WTC11 (cell line): Measurements from ENCODE around the gene SDK2. TPM values are rescaled to one million over a fixed set of nuclear protein-coding genes. Genes with fewer than 3 reads are reported as not detected.

Source experiments
- ATAC-seq: fragments of 200-7000 bp; cut with Tn5 transposase; 2 replicates; pipeline ENCODE4 v1.10.0; 2021; ENCODE audit warnings: mild to moderate bottlenecking, moderate library complexity
- CTCF ChIA-PET: fragments of 300-600 bp; sonication (Branson Sonifier 250); formaldehyde crosslinking; loops from one replicate; lab custom pipeline; 2021; ENCODE audit warnings: antibody characterized with exemption; lab: Charles Lee
- POLR2A ChIA-PET: fragments of 350-600 bp; sonication (Branson Sonifier 250); formaldehyde crosslinking; loops from one replicate; lab custom pipeline; 2021; ENCODE audit warnings: antibody characterized with exemption; lab: Charles Lee
- DNase-seq: peaks from one replicate; pipeline ENCODE4 v3.0.0; 2021; ENCODE audit warnings: low spot score
- H3K27ac Mint-ChIP-seq: 2 replicates; pipeline ENCODE4 v1.8.0; 2021; ENCODE audit warnings: mixed read lengths
- H3K27me3 Mint-ChIP-seq: 2 replicates; pipeline ENCODE4 v1.8.0; 2021; ENCODE audit warnings: low read depth, mild to moderate bottlenecking, moderate library complexity, mixed read lengths
- H3K36me3 Mint-ChIP-seq: 2 replicates; pipeline ENCODE4 v1.8.0; 2021; ENCODE audit warnings: mixed read lengths
- H3K4me1 Mint-ChIP-seq: 2 replicates; pipeline ENCODE4 v1.8.0; 2022; ENCODE audit warnings: mixed read lengths
- H3K4me3 Mint-ChIP-seq: 2 replicates; pipeline ENCODE4 v1.8.0; 2021; ENCODE audit warnings: mild to moderate bottlenecking, moderate library complexity, mixed read lengths
- H3K9me3 Mint-ChIP-seq: 2 replicates; pipeline ENCODE4 v1.8.0; 2021; ENCODE audit warnings: mixed read lengths
- AR ChIP-seq: fragments of 250-450 bp; sonication (Bioruptor Pico); IDR thresholded peaks from 2 replicates; pipeline ENCODE4 v1.9.0; 2021; ENCODE audit warnings: mild to moderate bottlenecking
- ARID4B ChIP-seq: sonication (generic); formaldehyde crosslinking; IDR thresholded peaks from 2 replicates; pipeline ENCODE4 v1.8.0; 2023; ENCODE audit warnings: missing genetic modification reagents, mild to moderate bottlenecking, borderline replicate concordance
- ATF6 ChIP-seq: sonication (generic); formaldehyde crosslinking; IDR thresholded peaks from 2 replicates; pipeline ENCODE4 v1.8.1; 2023; ENCODE audit warnings: mild to moderate bottlenecking, missing genetic modification reagents
- CBFB ChIP-seq: sonication (generic); formaldehyde crosslinking; IDR thresholded peaks from 2 replicates; pipeline ENCODE4 v1.8.1; 2022; ENCODE audit warnings: mild to moderate bottlenecking, low read depth, missing genetic modification reagents
- ESRRA ChIP-seq: sonication (generic); formaldehyde crosslinking; IDR thresholded peaks from 2 replicates; pipeline ENCODE4 v1.8.1; 2022; ENCODE audit warnings: mild to moderate bottlenecking, missing genetic modification reagents, borderline replicate concordance
- ETV6 ChIP-seq: sonication (generic); formaldehyde crosslinking; IDR thresholded peaks from 2 replicates; pipeline ENCODE4 v1.8.1; 2022; ENCODE audit warnings: mild to moderate bottlenecking, missing genetic modification reagents
- GABPB1 ChIP-seq: sonication (generic); formaldehyde crosslinking; IDR thresholded peaks from 2 replicates; pipeline ENCODE4 v1.8.1; 2023; ENCODE audit warnings: mild to moderate bottlenecking, missing genetic modification reagents
- GTF2I ChIP-seq: fragments of 250-450 bp; sonication (Bioruptor Pico); conservative IDR thresholded peaks from 2 replicates; pipeline ENCODE4 v1.4.0; 2021; ENCODE audit warnings: mild to moderate bottlenecking
- MAX ChIP-seq: sonication (generic); formaldehyde crosslinking; IDR thresholded peaks from 2 replicates; pipeline ENCODE4 v1.8.0; 2022; ENCODE audit warnings: mild to moderate bottlenecking, missing genetic modification reagents
- MYBL2 ChIP-seq: sonication (generic); formaldehyde crosslinking; IDR thresholded peaks from 2 replicates; pipeline ENCODE4 v1.8.1; 2023; ENCODE audit warnings: mild to moderate bottlenecking, moderate library complexity, missing genetic modification reagents
- NFYB ChIP-seq: sonication (generic); formaldehyde crosslinking; conservative IDR thresholded peaks from 2 replicates; pipeline ENCODE4 v1.8.0; 2022; ENCODE audit warnings: low read depth, missing genetic modification reagents
- NR3C1 ChIP-seq: sonication (generic); formaldehyde crosslinking; conservative IDR thresholded peaks from 2 replicates; pipeline ENCODE4 v1.8.1; 2023; ENCODE audit warnings: low read depth, mild to moderate bottlenecking, missing genetic modification reagents
- OVOL2 ChIP-seq: fragments of 250-450 bp; sonication (Bioruptor Pico); IDR thresholded peaks from 2 replicates; pipeline ENCODE4 v1.9.0; 2021; ENCODE audit warnings: mild to moderate bottlenecking, borderline replicate concordance
- SMAD3 ChIP-seq: sonication (generic); formaldehyde crosslinking; IDR thresholded peaks from 2 replicates; pipeline ENCODE4 v1.8.0; 2022; ENCODE audit warnings: missing genetic modification reagents, mild to moderate bottlenecking, borderline replicate concordance
- TEAD1 ChIP-seq: sonication (generic); formaldehyde crosslinking; IDR thresholded peaks from 2 replicates; pipeline ENCODE4 v1.8.0; 2022; ENCODE audit warnings: mild to moderate bottlenecking, missing genetic modification reagents
- ZNF121 ChIP-seq: sonication (generic); formaldehyde crosslinking; IDR thresholded peaks from 2 replicates; pipeline ENCODE4 v1.8.0; 2023; ENCODE audit warnings: missing genetic modification reagents
- ZNF281 ChIP-seq: sonication (generic); formaldehyde crosslinking; IDR thresholded peaks from 2 replicates; pipeline ENCODE4 v1.8.0; 2023; ENCODE audit warnings: mild to moderate bottlenecking, missing genetic modification reagents
- ZNF532 ChIP-seq: fragments of 250-450 bp; sonication (Bioruptor Pico); IDR thresholded peaks from 2 replicates; pipeline ENCODE4 v1.9.0; 2021; ENCODE audit warnings: mild to moderate bottlenecking, borderline replicate concordance
- total RNA-seq: library from RNA; stranded (reverse); gene quantifications from 3 replicates; pipeline ENCODE4 v1.2.3, GENCODE V29; 2021

SDK2 gene
- total RNA-seq, 1 experiment from 2014 or later: 14.8 TPM

GRCh38 chr17:73584987-73585386, 59.3 kb downstream of the SDK2 start:
- H3K27ac Mint-ChIP-seq: no peak overlapping the region; the same call in 1 of the 2 replicates
- ATAC-seq (no peak), DNase-seq (no peak)
- TF ChIP-seq GTF2I (CRISPR knock-in tag): no peak
- no peak for TF ChIP-seq NFYB (CRISPR knock-in tag)
- no peak for TF ChIP-seq ARID4B
- no peak for TF ChIP-seq ETV6
- TF ChIP-seq ATF6: no peak
- no peak for TF ChIP-seq SMAD3 (CRISPR knock-in tag)
- no peak for TF ChIP-seq GABPB1 (CRISPR knock-in tag)
- no peak for TF ChIP-seq ZNF532 (CRISPR knock-in tag)
- no peak for TF ChIP-seq AR (CRISPR knock-in tag)
- no peak for TF ChIP-seq OVOL2 (CRISPR knock-in tag)
- no peak for TF ChIP-seq ZNF121 (CRISPR knock-in tag)
- no peak for TF ChIP-seq MYBL2 (CRISPR knock-in tag)
- no peak for TF ChIP-seq ZNF281 (CRISPR knock-in tag)
- no peak for TF ChIP-seq ESRRA (CRISPR knock-in tag)
- no peak for TF ChIP-seq NR3C1 (CRISPR knock-in tag)
- no peak for TF ChIP-seq TEAD1 (CRISPR knock-in tag)
- TF ChIP-seq MAX: no peak
- no peak for TF ChIP-seq CBFB (CRISPR knock-in tag)
- ChIA-PET POLR2A (no interaction called here), CTCF (interaction anchor here (0.6 to 2.9 kb wide), 22 partner anchors 10 to 1480 kb away, joined by 3 to 31 read pairs (median 5); partner anchors contain the start of gene SDK2)
- H3K36me3 Mint-ChIP-seq: no peaks in the 10 kb centered on the region
- no peak overlapping the region for H3K4me3 Mint-ChIP-seq
- no peaks in the 10 kb centered on the region for H3K27me3 Mint-ChIP-seq
- no peaks in the 10 kb centered on the region for H3K9me3 Mint-ChIP-seq
- H3K4me1 Mint-ChIP-seq: peaks cover 48% of the 10 kb centered on the region
